IPS-18c (cell line): Measurements from ENCODE around the gene DNASE1L2.
"Not testable (repeated sequence)": the region's sequence is repeated elsewhere in the genome, so short reads cannot be mapped to it uniquely, and the experiment has no call there.

Source experiments
- H3K4me3 ChIP-seq: 2 replicates; pipeline ENCODE4 v1.7.0; 2013; ENCODE audit warnings: low read depth, mild to moderate bottlenecking, low read length, moderate library complexity; ENCODE audit not compliant: insufficient read depth
- H3K9me3 ChIP-seq: one replicate; pipeline ENCODE4 v1.6.1; 2013; ENCODE audit warnings: mild to moderate bottlenecking, low read length, moderate library complexity; ENCODE audit not compliant: control insufficient read depth, insufficient read depth

DNASE1L2 gene

DNA sequence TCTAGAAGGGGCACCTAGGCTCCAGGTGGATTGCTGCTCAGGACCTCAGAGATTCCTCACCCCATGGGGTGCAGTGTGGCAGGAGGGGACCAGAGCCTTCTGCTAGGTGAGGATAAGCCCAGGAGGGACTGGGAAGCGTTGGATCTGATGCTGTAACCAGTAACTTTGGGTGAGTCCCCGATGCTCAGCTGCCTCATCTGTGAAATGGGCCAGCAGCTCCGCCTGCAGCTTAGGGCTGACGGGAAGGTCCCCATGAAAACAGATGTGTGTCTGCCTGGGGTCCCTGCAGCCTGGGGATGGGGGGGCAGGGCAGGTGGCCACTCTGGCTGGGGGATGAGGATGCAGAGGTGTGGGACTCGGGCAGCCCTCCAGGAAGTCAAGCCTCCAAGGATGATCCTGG lies 37.1 kb upstream of the DNASE1L2 start:
- no peak overlapping the region for H3K4me3 ChIP-seq
- H3K9me3 ChIP-seq: no peaks in the 10 kb centered on the region

DNA sequence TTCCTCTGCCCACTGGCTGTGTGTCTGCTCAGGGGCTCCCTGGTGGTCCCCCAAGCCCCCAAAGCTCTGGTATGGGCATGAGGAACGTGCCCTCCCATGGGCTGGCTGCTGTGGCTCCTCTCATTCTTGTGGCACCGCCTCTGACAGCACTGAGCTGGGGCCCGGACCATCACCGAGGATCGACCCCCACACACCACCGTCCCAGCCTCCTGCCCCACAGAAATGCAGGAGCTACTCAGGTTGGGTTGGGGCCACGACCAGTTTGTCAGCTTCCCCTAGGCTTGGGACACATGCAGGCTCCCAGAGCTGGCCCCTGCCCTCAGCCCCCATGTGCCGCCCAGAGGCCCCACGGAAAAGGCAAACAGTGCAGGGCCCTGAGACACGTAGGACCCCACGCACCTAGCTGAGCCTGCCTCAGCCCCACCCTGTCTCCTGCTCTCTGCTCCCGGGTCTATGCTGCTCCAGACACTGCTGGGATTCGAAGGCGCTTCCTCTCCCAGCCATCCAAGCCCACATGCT lies 36.6 kb upstream of the DNASE1L2 start:
- Histone ChIP-seq H3K4me3 (no peak overlapping the region), H3K9me3 (no peaks in the 10 kb centered on the region)

- Histone ChIP-seq H3K9me3 (no peaks in the 10 kb centered on the region), H3K4me3 (no peak overlapping the region)
Measured at GRCh38 chr16:2200313-2200712, 35.9 kb upstream of the DNASE1L2 start.

- not testable (repeated sequence) for H3K9me3 ChIP-seq, H3K4me3 ChIP-seq
Measured at GRCh38 chr16:2203119-2203688, 33.0 kb upstream of the DNASE1L2 start.

- no peaks in the 10 kb centered on the region for H3K9me3 ChIP-seq
- peak overlapping the region; percentile 100; the same call in 1 of the 2 replicates for H3K4me3 ChIP-seq
Measured at GRCh38 chr16:2204416-2205103, 31.7 kb upstream of the DNASE1L2 start.

DNA sequence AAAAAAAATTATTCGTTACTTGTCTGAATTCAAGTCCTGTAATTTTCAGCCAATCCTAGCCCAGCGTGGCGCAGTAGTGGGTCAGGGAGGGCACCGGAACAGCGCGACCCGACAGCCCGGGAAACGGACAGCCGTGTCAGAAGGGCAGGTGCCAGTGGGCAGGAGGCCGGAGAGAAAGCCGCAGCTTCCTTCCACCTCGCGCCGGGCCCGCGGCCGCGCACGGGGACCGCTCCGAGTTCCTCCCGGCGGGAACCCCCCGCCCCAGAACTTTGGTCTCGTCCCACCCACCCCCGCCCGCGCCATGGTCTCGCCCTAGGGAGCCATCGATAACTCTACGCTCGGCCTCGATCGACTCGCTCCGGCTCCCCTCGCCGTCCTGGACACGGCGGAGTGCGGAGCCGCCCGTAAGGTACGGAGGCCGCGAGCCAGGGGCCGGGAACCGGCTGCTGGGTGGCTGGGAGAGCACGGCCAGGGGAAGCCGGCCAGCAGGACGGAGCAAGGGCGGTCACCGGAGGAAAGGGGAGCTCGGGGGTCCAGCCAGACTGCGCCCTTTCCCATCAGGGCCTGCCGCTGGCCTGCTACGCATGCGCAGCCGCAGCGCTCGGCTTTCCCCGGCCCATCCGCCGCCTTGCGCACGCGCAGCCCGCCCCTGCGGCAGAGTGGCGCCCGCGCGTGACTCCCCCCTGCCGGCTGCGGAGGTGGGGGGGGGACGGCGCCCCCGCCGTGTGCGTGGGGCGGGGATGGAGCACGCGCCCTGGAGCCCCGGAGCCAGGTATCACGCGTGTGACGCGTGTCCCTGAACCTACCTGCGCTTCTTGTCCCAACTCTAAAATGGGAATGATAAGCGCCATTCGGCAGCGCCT lies 30.9 kb upstream of the DNASE1L2 start, which contains the start of gene MLST8:
MLST8 (plus strand) TSS at position 351 of the 863 bp plus-strand sequence. CDS start 632 bp downstream, outside the sequence.
- Histone ChIP-seq H3K4me3 (peak within 1 kb of the TSS; percentile 100), H3K9me3 (no peaks in the 10 kb centered on the region)

- peak overlapping the region; percentile 100 for H3K4me3 ChIP-seq
- H3K9me3 ChIP-seq: no peaks in the 10 kb centered on the region
Measured at GRCh38 chr16:2205967-2206313, 30.3 kb upstream of the DNASE1L2 start.

- Histone ChIP-seq H3K9me3 (no peaks in the 10 kb centered on the region), H3K4me3 (peak overlapping the region; percentile 100)
Measured at GRCh38 chr16:2206420-2206779, 29.8 kb upstream of the DNASE1L2 start.

- no peaks in the 10 kb centered on the region for H3K9me3 ChIP-seq
- H3K4me3 ChIP-seq: no peak overlapping the region; the same call in 1 of the 2 replicates
Measured at GRCh38 chr16:2206780-2207433, 29.3 kb upstream of the DNASE1L2 start.

GRCh38 chr16:2207872-2208271 lies 28.4 kb upstream of the DNASE1L2 start:
- Histone ChIP-seq H3K4me3 (no peak overlapping the region), H3K9me3 (no peaks in the 10 kb centered on the region)

- Histone ChIP-seq H3K9me3 (no peaks in the 10 kb centered on the region), H3K4me3 (no peak overlapping the region)
Measured at GRCh38 chr16:2208308-2208707, 27.9 kb upstream of the DNASE1L2 start.

DNA sequence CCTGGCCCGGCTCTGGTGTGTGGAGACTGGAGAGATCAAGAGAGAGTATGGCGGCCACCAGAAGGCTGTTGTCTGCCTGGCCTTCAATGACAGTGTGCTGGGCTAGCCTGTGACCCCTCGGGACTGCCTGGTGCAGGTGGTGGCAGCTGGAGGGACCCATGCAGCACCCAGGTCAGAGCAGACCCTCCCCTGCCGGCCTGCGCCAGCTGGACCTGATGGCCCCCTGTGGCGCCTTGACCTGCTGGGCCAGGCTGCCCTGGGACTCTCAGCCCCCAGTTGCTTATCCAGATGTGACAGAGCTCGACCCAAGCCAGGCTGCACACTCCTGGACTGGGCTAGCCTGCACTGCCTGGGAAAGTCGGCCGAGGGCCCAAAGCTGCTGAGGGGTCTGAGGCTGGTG lies 27.5 kb upstream of the DNASE1L2 start:
- no peaks in the 10 kb centered on the region for H3K9me3 ChIP-seq
- no peak overlapping the region for H3K4me3 ChIP-seq

- no peak overlapping the region for H3K4me3 ChIP-seq
- no peaks in the 10 kb centered on the region for H3K9me3 ChIP-seq
Measured at GRCh38 chr16:2209258-2210008, 26.8 kb upstream of the DNASE1L2 start.

- no peaks in the 10 kb centered on the region for H3K9me3 ChIP-seq
- H3K4me3 ChIP-seq: no peak overlapping the region
Measured at GRCh38 chr16:2210009-2210332, 26.3 kb upstream of the DNASE1L2 start.

DNA sequence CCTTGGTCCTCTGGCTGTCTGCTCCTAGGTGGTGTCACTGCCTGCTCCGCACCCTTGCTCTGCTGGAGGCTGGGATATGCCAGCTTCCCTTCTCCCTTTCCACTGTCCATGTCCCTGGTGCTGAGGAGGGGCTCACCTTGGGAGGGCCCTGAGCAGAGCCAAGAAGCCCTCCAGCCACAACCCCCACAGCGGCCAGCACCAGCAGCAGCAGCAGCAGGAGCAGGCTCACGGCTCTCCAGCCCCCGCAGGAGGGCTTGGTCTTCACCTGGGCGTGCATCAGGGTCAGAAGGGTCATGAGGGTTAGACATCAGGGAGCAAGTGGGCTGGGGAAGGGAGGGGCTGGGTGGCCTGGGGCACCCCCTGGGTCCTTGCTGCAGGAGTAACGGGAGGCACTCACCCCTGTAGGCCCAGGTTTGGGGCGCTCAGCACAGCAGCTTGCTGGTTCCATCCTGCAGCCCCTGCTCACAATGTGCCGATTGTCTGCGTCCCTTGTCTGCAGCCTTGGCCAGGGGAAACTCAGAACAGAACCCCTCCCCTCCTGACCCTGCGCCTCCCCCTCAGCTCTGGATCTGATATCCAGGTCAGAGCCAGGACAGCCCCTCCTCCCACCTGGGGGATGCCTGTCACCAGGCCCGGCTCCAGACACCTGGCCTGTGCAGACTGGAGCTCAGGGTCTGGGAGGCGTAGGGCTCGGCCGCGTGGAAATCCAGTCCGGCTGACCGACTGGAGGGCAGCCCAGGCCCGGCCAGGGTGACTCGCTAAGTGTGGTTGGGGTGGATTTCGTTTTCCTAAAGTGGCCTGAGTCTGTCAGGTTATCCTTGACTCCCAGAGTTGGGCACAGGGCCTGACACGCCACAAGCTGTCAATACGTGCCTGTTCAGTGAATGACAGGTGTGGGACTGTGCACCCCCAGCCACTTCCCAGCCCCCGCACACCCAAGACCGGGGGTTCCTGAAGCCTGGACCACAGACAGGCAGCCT lies 25.6 kb upstream of the DNASE1L2 start, which contains the start of gene BRICD5:
BRICD5 (minus strand) TSS at position 478 of the 980 bp plus-strand sequence; CDS start at position 448, 30 bp downstream.
- no peaks in the 10 kb centered on the region for H3K9me3 ChIP-seq
- H3K4me3 ChIP-seq: no peak within 1 kb of the TSS

DNA sequence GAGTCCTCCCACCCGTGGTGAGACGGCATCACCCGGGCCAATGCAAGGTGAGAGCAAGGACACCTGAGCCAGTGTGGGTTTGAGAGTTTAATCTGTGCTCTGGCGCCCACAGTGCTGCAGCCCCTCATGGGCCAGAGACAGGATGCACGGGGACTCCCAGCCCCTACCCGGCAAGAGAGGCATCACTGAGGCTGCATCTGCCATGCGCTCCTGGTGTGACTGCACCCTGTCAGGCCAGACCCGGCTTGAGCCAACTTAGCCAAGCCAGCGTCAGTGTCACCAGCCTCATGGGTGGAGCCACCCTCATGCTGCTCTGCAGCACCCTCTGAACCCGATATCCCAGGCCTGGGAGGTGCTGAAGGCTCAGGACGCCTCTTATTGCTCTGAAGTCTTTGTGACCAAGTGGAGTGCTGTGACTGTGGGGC lies 24.3 kb upstream of the DNASE1L2 start:
- Histone ChIP-seq H3K9me3 (no peaks in the 10 kb centered on the region), H3K4me3 (no peak overlapping the region)
